ENCODE results near the gene PPP4R3A. TPM values are rescaled to one million over a fixed set of nuclear protein-coding genes. Genes with fewer than 3 reads are reported as not detected.
"Not testable (repeated sequence)": the region's sequence is repeated elsewhere in the genome, so short reads cannot be mapped to it uniquely, and the experiment has no call there.

Gene PPP4R3A
- 54.1 and 68.7 TPM in 2 replicates for total RNA-seq
- 29.2 TPM for polyA plus RNA-seq (2012)

GRCh38 chr14:91510171-91511042 lies at the start of gene PPP4R3A:
Gene PPP4R3A (minus strand): TSS chr14:91510310. CDS start chr14:91509647, 663 bp downstream.
- peak; percentile 97 for DNase-seq (ENCODE audit: low read depth)

GRCh38 chr14:91555531-91555930 lies 45.4 kb upstream of the PPP4R3A start:
- DNase-seq (ENCODE audit: low read depth), result no peak

- DNase-seq (ENCODE audit: low read depth), result no peak
These were observed 44.6 kb upstream of the PPP4R3A start for GRCh38 chr14:91554535-91555332.

GRCh38 chr14:91548108-91548507 lies 38.0 kb upstream of the PPP4R3A start:
- no peak for DNase-seq (ENCODE audit: low read depth)

- DNase-seq (ENCODE audit: low read depth), result no peak
These were observed 36.0 kb upstream of the PPP4R3A start for GRCh38 chr14:91545946-91546716.

GRCh38 chr14:91545204-91545603 lies 35.1 kb upstream of the PPP4R3A start:
- DNase-seq (ENCODE audit: low read depth), result no peak

- DNase-seq (ENCODE audit: low read depth), result no peak
These were observed 26.2 kb upstream of the PPP4R3A start for GRCh38 chr14:91536327-91536726.

- DNase-seq (ENCODE audit: low read depth), result not testable (repeated sequence)
These were observed 23.9 kb upstream of the PPP4R3A start for GRCh38 chr14:91534059-91534458.

- DNase-seq (ENCODE audit: low read depth), result no peak
These were observed 23.5 kb upstream of the PPP4R3A start for GRCh38 chr14:91533623-91534022.

GRCh38 chr14:91523972-91524371 lies 13.9 kb upstream of the PPP4R3A start:
- no peak for DNase-seq (ENCODE audit: low read depth)

GRCh38 chr14:91521061-91521640 lies 11.0 kb upstream of the PPP4R3A start:
- no peak for DNase-seq (ENCODE audit: low read depth)

- DNase-seq (ENCODE audit: low read depth), result no peak
These were observed 10.0 kb upstream of the PPP4R3A start for GRCh38 chr14:91520138-91520537.

- no peak for DNase-seq (ENCODE audit: low read depth)
These were observed 9.3 kb upstream of the PPP4R3A start for GRCh38 chr14:91519239-91520036.

GRCh38 chr14:91516663-91517388 lies 6.7 kb upstream of the PPP4R3A start:
- no peak for DNase-seq (ENCODE audit: low read depth)

GRCh38 chr14:91515979-91516378 lies 5.9 kb upstream of the PPP4R3A start:
- no peak for DNase-seq (ENCODE audit: low read depth)

- no peak for DNase-seq (ENCODE audit: low read depth)
These were observed 903 bp upstream of the PPP4R3A start for GRCh38 chr14:91511043-91511383.

- DNase-seq (ENCODE audit: low read depth), result no peak
These were observed 286 bp downstream of the PPP4R3A start for GRCh38 chr14:91509878-91510170.

- DNase-seq (ENCODE audit: low read depth), result peak; percentile 31
These were observed 830 bp downstream of the PPP4R3A start for GRCh38 chr14:91509083-91509877.

GRCh38 chr14:91508105-91508504 lies 2.0 kb downstream of the PPP4R3A start:
- no peak for DNase-seq (ENCODE audit: low read depth)

All from myocyte (in vitro differentiated cells).